ENCODE results near the gene COL9A2.

Gene COL9A2

GRCh38 chr1:40252601-40253000, 64.5 kb downstream of the COL9A2 start:
- H3K27ac Mint-ChIP-seq, result no peak overlapping the region
- no peak for DNase-seq (ENCODE audit: low spot score)
- H3K9me3 Mint-ChIP-seq, result no peaks in the 10 kb centered on the region
- peaks cover 15% of the 10 kb centered on the region for H3K36me3 Mint-ChIP-seq (ENCODE audit: low read depth)
- peaks cover 33% of the 10 kb centered on the region for H3K4me1 Mint-ChIP-seq (ENCODE audit: low read depth)
- no peaks in the 10 kb centered on the region for H3K27me3 Mint-ChIP-seq (ENCODE audit: low read depth)
- no peak overlapping the region for H3K4me3 Mint-ChIP-seq

DNA sequence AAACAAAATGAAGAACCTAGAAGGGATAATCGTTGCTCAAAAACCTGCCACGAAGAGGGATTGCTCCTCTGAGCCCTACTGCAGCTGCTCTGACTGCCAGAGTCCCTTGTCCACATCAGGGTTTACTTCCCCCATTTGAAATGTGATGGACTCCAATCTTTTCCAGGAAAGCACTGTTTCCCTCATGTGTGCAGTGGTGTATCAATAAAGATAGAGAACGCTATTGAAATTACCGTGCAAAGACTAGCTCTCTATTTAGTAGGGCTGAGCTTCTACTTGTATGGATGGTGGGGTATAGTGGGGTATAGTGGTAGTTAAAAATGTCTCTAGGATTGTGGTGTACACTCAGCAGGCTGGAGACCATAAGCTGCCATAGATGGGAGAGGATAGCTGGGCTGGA, 65.6 kb downstream of the COL9A2 start:
- Mint-ChIP-seq H3K9me3 (no peaks in the 10 kb centered on the region), H3K27ac (no peak overlapping the region), H3K4me3 (no peak overlapping the region), H3K27me3 (ENCODE audit: low read depth) (no peaks in the 10 kb centered on the region), H3K4me1 (ENCODE audit: low read depth) (peaks cover 28% of the 10 kb centered on the region), H3K36me3 (ENCODE audit: low read depth) (peaks cover 14% of the 10 kb centered on the region)
- DNase-seq (ENCODE audit: low spot score), result no peak
